SK-N-MC (cell line): ENCODE results near the gene SPEF1.
"Not testable (repeated sequence)": the region's sequence is repeated elsewhere in the genome, so short reads cannot be mapped to it uniquely, and the experiment has no call there.

Experiments used
- DNase-seq: peaks from one replicate; pipeline ENCODE4 v3.0.0-alpha.2; 2011; ENCODE audit warnings: low read depth, low spot score
- H3K27ac ChIP-seq: fragments of 200-600 bp; sonication (generic); 2 replicates; pipeline ENCODE4 v1.5.1; 2016; ENCODE audit warnings: mixed run types
- H3K36me3 ChIP-seq: fragments of 200-600 bp; sonication (generic); 2 replicates; pipeline ENCODE4 v1.6.1; 2017; ENCODE audit warnings: antibody characterized with exemption, low read length, mixed read lengths; ENCODE audit not compliant: insufficient read depth
- H3K4me3 ChIP-seq: fragments of 200-600 bp; sonication (generic); 2 replicates; pipeline ENCODE4 v1.5.1; 2016
- H3K9ac ChIP-seq: fragments of 200-600 bp; sonication (generic); 2 replicates; pipeline ENCODE4 v1.8.0; 2017; ENCODE audit warnings: mixed run types, mixed read lengths; ENCODE audit not compliant: insufficient read length
- H3K9me3 ChIP-seq: fragments of 200-600 bp; sonication (generic); 2 replicates; pipeline ENCODE4 v1.6.1; 2017; ENCODE audit warnings: low read depth, mild to moderate bottlenecking, antibody characterized with exemption, low read length, moderate library complexity, mixed read lengths
- EZH2 ChIP-seq: fragments of 200-600 bp; sonication (generic); IDR thresholded peaks from one replicate; pipeline ENCODE4 v1.6.1; 2017; ENCODE audit warnings: antibody characterized with exemption
- FOXP2 ChIP-seq: optimal IDR thresholded peaks from 2 replicates; pipeline ENCODE3; 2011; ENCODE audit warnings: mild to moderate bottlenecking, moderate library complexity; ENCODE audit not compliant: insufficient read depth; ENCODE audit errors: extremely low read length, control extremely low read depth
- POLR2AphosphoS5 ChIP-seq: IDR thresholded peaks from 2 replicates; pipeline ENCODE4 v1.6.1; 2012; ENCODE audit warnings: mild to moderate bottlenecking, low read depth, low read length, borderline replicate concordance

The SPEF1 gene

GRCh38 chr20:3797226-3797545 is 15.9 kb upstream of the SPEF1 start:
- peak overlapping the region; percentile 88 for H3K9ac ChIP-seq
- H3K9me3 ChIP-seq, result no peaks in the 10 kb centered on the region
- H3K27ac ChIP-seq, result peak overlapping the region; percentile 70; the same call in 1 of the 2 replicates
- no peak for DNase-seq
- peaks cover 42% of the 10 kb centered on the region for H3K36me3 ChIP-seq
- peak overlapping the region; percentile 92 for H3K4me3 ChIP-seq
- TF ChIP-seq POLR2AphosphoS5 (no peak; the same call in 1 of the 2 replicates), FOXP2 (no peak), EZH2 (no peak)

- TF ChIP-seq EZH2, result no peak
- no peak for TF ChIP-seq POLR2AphosphoS5
- TF ChIP-seq FOXP2, result no peak
- DNase-seq, result no peak
- peaks cover 37% of the 10 kb centered on the region for H3K36me3 ChIP-seq
- H3K9me3 ChIP-seq, result no peaks in the 10 kb centered on the region
- peak overlapping the region; percentile 70; the same call in 1 of the 2 replicates for H3K27ac ChIP-seq
- peak overlapping the region; percentile 92 for H3K4me3 ChIP-seq
- peak overlapping the region; percentile 88 for H3K9ac ChIP-seq
Measured at GRCh38 chr20:3796477-3797225, 15.4 kb upstream of the SPEF1 start.

GRCh38 chr20:3795511-3796468 is 14.5 kb upstream of the SPEF1 start, which contains the start of gene CDC25B:
TSS of gene CDC25B (plus strand) at chr20:3796310. CDS start at chr20:3796532, 222 bp downstream.
- TF ChIP-seq EZH2, result no peak
- peak; percentile 87 for TF ChIP-seq POLR2AphosphoS5
- Histone ChIP-seq H3K36me3 (peaks cover 28% of the 10 kb centered on the region), H3K27ac (peak within 1 kb of the TSS; percentile 70), H3K9ac (peak within 1 kb of the TSS; percentile 88), H3K4me3 (peak within 1 kb of the TSS; percentile 92), H3K9me3 (no peaks in the 10 kb centered on the region)
- no peak for DNase-seq

GRCh38 chr20:3794701-3795420 is 13.6 kb upstream of the SPEF1 start:
- Histone ChIP-seq H3K4me3 (no peak overlapping the region), H3K9ac (no peak overlapping the region), H3K27ac (no peak overlapping the region)

GRCh38 chr20:3794168-3794567 is 12.9 kb upstream of the SPEF1 start:
- not testable (repeated sequence) for H3K4me3 ChIP-seq, H3K9ac ChIP-seq, H3K27ac ChIP-seq, DNase-seq, H3K9me3 ChIP-seq
- peaks cover 14% of the 10 kb centered on the region for H3K36me3 ChIP-seq

More at GRCh38 chr20:3794701-3795420, 13.6 kb upstream of the SPEF1 start:
- no peaks in the 10 kb centered on the region for H3K9me3 ChIP-seq
- DNase-seq, result no peak
- H3K36me3 ChIP-seq, result peaks cover 19% of the 10 kb centered on the region
- no peak for TF ChIP-seq POLR2AphosphoS5
- TF ChIP-seq EZH2, result no peak
- no peak for TF ChIP-seq FOXP2

GRCh38 chr20:3789201-3789600 is 8.0 kb upstream of the SPEF1 start:
- not testable (repeated sequence) for H3K9me3 ChIP-seq, DNase-seq, H3K4me3 ChIP-seq, H3K9ac ChIP-seq, H3K27ac ChIP-seq
- H3K36me3 ChIP-seq, result peaks cover 14% of the 10 kb centered on the region

- Histone ChIP-seq H3K4me3 (peak overlapping the region; percentile 19), H3K9ac (peak overlapping the region; percentile 30), H3K9me3 (no peaks in the 10 kb centered on the region), H3K36me3 (peaks cover 16% of the 10 kb centered on the region), H3K27ac (no peak overlapping the region)
- no peak for DNase-seq
- TF ChIP-seq FOXP2 (no peak), EZH2 (no peak), POLR2AphosphoS5 (no peak)
Measured at GRCh38 chr20:3788685-3789155, 7.5 kb upstream of the SPEF1 start.
